ENCODE data around the gene FNDC3B.

The FNDC3B gene

DNA sequence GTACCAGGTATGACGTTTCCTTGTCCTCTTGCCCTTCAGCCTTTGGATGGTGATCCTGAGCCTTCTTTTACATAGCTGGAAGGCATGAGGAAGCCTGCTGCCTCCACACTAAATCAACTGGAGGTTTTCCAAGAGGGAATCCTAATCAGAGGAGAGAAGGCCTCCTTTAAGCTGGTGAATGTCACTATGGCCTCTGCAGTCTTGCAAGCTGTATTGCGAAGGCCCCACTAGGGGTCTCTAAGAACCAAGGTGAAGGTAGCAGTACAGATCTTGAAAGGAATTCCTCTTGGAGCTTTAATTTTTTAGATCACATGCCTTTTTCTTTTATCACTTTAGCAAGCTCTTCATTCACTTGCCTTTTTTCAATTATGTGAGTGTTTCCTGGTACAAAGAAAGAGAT is 289.7 kb downstream of the FNDC3B start:
- no peaks in the 10 kb centered on the region for H3K9me2 ChIP-seq (replicated peaks; ENCODE audit: insufficient read depth, low read length)
- no peak overlapping the region for H3K9ac ChIP-seq (ENCODE audit: low read length)
- no peaks in the 10 kb centered on the region for H3K9me3 ChIP-seq (replicated peaks; ENCODE audit: insufficient read depth, low read length)
- no peak for DNase-seq
- no peak for TF ChIP-seq EZH2phosphoT487 (IDR thresholded peaks at IDR 0.05; ENCODE audit: low read length)
- TF ChIP-seq, protein P1, sequence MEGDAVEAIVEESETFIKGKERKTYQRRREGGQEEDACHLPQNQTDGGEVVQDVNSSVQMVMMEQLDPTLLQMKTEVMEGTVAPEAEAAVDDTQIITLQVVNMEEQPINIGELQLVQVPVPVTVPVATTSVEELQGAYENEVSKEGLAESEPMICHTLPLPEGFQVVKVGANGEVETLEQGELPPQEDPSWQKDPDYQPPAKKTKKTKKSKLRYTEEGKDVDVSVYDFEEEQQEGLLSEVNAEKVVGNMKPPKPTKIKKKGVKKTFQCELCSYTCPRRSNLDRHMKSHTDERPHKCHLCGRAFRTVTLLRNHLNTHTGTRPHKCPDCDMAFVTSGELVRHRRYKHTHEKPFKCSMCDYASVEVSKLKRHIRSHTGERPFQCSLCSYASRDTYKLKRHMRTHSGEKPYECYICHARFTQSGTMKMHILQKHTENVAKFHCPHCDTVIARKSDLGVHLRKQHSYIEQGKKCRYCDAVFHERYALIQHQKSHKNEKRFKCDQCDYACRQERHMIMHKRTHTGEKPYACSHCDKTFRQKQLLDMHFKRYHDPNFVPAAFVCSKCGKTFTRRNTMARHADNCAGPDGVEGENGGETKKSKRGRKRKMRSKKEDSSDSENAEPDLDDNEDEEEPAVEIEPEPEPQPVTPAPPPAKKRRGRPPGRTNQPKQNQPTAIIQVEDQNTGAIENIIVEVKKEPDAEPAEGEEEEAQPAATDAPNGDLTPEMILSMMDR (IDR thresholded peaks at IDR 0.05; ENCODE audit: low read length): no peak
- no peak for TF ChIP-seq EZH2 (optimal IDR thresholded peaks at IDR 0.05; ENCODE audit: low read depth, low read length)
- peaks cover 11% of the 10 kb centered on the region for H3K36me3 ChIP-seq (replicated peaks; ENCODE audit: insufficient read depth, low read length)
- H2AFZ ChIP-seq (ENCODE audit: low read length): no peak overlapping the region
- H3K79me2 ChIP-seq (ENCODE audit: low read length): peaks cover 14% of the 10 kb centered on the region
- no peaks in the 10 kb centered on the region for H4K20me1 ChIP-seq (ENCODE audit: insufficient read depth, low read length)
- no peak overlapping the region for H3K27ac ChIP-seq (ENCODE audit: low read length)
- H3K27me3 ChIP-seq (replicated peaks; ENCODE audit: insufficient read depth, low read length): no peaks in the 10 kb centered on the region
- no peaks in the 10 kb centered on the region for H3F3A ChIP-seq (ENCODE audit: insufficient read depth, low read length)
- H3K4me1 ChIP-seq (ENCODE audit: low read length): no peaks in the 10 kb centered on the region
- no peak overlapping the region for H3K4me3 ChIP-seq (ENCODE audit: low read length)
- no peak overlapping the region for H3K4me2 ChIP-seq (ENCODE audit: low read depth, low read length)

DNA sequence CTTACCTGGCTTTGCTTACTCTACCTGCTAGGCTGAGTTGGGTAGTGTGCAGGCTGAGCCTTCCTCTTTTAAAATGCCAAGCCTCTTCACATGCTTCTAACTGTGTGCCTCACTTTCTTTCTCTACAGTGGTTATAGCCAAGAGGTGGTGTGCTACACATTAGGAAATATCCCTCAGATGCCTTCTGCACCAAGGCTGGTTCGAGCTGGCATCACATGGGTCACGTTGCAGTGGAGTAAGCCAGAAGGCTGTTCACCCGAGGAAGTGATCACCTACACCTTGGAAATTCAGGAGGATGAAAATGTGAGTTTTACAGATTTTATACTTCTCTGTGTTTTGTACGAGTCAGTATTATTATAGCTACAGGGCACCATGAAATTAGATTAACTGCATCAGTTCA is 291.0 kb downstream of the FNDC3B start:
- no peak overlapping the region for H2AFZ ChIP-seq (ENCODE audit: low read length)
- H3K4me2 ChIP-seq (ENCODE audit: low read depth, low read length): no peak overlapping the region
- H3K9me2 ChIP-seq (replicated peaks; ENCODE audit: insufficient read depth, low read length): no peaks in the 10 kb centered on the region
- H3K27ac ChIP-seq (ENCODE audit: low read length): no peak overlapping the region
- peaks cover 6% of the 10 kb centered on the region for H3K36me3 ChIP-seq (replicated peaks; ENCODE audit: insufficient read depth, low read length)
- TF ChIP-seq EZH2phosphoT487 (IDR thresholded peaks at IDR 0.05; ENCODE audit: low read length) (no peak), EZH2 (optimal IDR thresholded peaks at IDR 0.05; ENCODE audit: low read depth, low read length) (no peak)
- TF ChIP-seq, protein P1 (IDR thresholded peaks at IDR 0.05; ENCODE audit: low read length): no peak
- no peaks in the 10 kb centered on the region for H3K27me3 ChIP-seq (replicated peaks; ENCODE audit: insufficient read depth, low read length)
- no peaks in the 10 kb centered on the region for H3F3A ChIP-seq (ENCODE audit: insufficient read depth, low read length)
- no peak for DNase-seq
- peaks cover 14% of the 10 kb centered on the region for H3K79me2 ChIP-seq (ENCODE audit: low read length)
- H3K9me3 ChIP-seq (replicated peaks; ENCODE audit: insufficient read depth, low read length): no peaks in the 10 kb centered on the region
- no peak overlapping the region for H3K4me3 ChIP-seq (ENCODE audit: low read length)
- no peak overlapping the region for H3K9ac ChIP-seq (ENCODE audit: low read length)
- no peaks in the 10 kb centered on the region for H4K20me1 ChIP-seq (ENCODE audit: insufficient read depth, low read length)
- H3K4me1 ChIP-seq (ENCODE audit: low read length): no peaks in the 10 kb centered on the region

DNA sequence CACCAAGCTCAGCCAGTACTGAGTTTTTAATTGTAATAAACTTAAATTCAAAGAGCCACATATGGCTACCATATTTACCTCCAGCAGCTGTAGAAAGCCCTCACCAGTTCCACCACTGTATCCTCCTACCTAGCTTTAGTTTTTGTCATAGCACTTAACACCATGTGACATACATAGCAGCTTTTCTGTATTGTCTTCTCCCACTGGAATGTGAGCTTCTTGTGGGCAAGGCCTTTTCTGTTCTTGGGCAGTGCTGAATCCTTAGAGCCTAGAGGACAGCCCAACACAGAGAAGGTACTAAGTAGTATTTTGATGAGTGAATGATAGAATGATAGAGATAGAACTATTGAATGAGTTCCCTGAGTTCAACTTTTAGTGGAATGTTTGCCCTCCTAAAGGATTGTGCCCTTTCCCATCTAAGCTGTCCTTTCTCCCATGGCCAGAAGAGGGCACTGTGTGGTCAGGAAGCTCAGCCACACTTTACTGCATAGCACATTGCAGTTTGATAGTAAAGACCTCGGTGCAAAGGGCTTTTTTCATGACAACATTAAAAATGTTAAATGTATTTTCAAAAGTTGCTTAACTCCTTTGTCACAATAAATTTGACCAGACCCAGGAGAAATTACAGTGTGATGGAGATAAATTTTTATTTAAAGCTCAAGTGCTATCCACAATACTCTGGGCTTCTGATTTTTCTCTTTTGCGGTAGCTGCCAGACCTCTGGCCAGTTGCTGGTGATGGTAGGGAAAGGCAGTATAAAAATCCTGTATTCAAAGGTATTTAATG is 293.1 kb downstream of the FNDC3B start:
- no peaks in the 10 kb centered on the region for H3F3A ChIP-seq (ENCODE audit: insufficient read depth, low read length)
- no peak overlapping the region for H2AFZ ChIP-seq (ENCODE audit: low read length)
- H3K9me2 ChIP-seq (replicated peaks; ENCODE audit: insufficient read depth, low read length): no peaks in the 10 kb centered on the region
- H3K4me1 ChIP-seq (ENCODE audit: low read length): no peaks in the 10 kb centered on the region
- TF ChIP-seq EZH2 (optimal IDR thresholded peaks at IDR 0.05; ENCODE audit: low read depth, low read length) (no peak), EZH2phosphoT487 (IDR thresholded peaks at IDR 0.05; ENCODE audit: low read length) (no peak)
- TF ChIP-seq, protein P1 (IDR thresholded peaks at IDR 0.05; ENCODE audit: low read length): peak; percentile 99
- no peaks in the 10 kb centered on the region for H3K9me3 ChIP-seq (replicated peaks; ENCODE audit: insufficient read depth, low read length)
- H3K4me3 ChIP-seq (ENCODE audit: low read length): no peak overlapping the region
- no peaks in the 10 kb centered on the region for H4K20me1 ChIP-seq (ENCODE audit: insufficient read depth, low read length)
- no peaks in the 10 kb centered on the region for H3K27me3 ChIP-seq (replicated peaks; ENCODE audit: insufficient read depth, low read length)
- peak; percentile 64 for DNase-seq
- peaks cover 9% of the 10 kb centered on the region for H3K36me3 ChIP-seq (replicated peaks; ENCODE audit: insufficient read depth, low read length)
- H3K9ac ChIP-seq (ENCODE audit: low read length): no peak overlapping the region
- H3K79me2 ChIP-seq (ENCODE audit: low read length): peaks cover 14% of the 10 kb centered on the region
- H3K4me2 ChIP-seq (ENCODE audit: low read depth, low read length): no peak overlapping the region
- H3K27ac ChIP-seq (ENCODE audit: low read length): no peak overlapping the region
